GM10266 (cell line): ENCODE data around the gene RPRD1A.

Experiments
- DNase-seq: peaks from one replicate; pipeline ENCODE4 v3.0.0; 2012; ENCODE audit errors: extremely low spot score
- TF ChIP-seq, protein P1 (sequence below): IDR thresholded peaks from 2 replicates; pipeline ENCODE4 v1.5.1; 2012; ENCODE audit warnings: mild to moderate bottlenecking, low read depth; ENCODE audit not compliant: control insufficient read depth, insufficient read depth; ENCODE audit errors: missing control alignments

Gene RPRD1A

DNA sequence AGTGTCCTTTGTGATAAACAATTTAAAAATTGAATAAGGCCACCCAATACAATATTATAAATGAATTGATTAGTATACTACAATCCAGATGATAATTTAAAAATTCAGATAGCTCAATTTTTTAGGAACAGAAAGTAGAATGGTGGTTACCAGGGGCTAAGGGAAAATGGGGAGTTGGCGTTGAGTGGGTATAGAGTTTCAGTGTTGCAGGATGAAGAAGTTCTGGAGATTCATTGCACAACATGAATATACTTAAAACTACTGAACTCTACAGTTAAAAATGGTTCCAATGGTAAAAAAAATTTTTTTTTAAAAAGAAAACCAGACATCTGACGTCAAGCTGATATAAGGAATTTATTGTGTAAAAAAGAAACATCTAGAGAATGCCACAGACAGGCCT, 40.8 kb upstream of the RPRD1A start:
- TF ChIP-seq, protein P1, sequence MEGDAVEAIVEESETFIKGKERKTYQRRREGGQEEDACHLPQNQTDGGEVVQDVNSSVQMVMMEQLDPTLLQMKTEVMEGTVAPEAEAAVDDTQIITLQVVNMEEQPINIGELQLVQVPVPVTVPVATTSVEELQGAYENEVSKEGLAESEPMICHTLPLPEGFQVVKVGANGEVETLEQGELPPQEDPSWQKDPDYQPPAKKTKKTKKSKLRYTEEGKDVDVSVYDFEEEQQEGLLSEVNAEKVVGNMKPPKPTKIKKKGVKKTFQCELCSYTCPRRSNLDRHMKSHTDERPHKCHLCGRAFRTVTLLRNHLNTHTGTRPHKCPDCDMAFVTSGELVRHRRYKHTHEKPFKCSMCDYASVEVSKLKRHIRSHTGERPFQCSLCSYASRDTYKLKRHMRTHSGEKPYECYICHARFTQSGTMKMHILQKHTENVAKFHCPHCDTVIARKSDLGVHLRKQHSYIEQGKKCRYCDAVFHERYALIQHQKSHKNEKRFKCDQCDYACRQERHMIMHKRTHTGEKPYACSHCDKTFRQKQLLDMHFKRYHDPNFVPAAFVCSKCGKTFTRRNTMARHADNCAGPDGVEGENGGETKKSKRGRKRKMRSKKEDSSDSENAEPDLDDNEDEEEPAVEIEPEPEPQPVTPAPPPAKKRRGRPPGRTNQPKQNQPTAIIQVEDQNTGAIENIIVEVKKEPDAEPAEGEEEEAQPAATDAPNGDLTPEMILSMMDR = no peak
- DNase-seq = no peak

DNA sequence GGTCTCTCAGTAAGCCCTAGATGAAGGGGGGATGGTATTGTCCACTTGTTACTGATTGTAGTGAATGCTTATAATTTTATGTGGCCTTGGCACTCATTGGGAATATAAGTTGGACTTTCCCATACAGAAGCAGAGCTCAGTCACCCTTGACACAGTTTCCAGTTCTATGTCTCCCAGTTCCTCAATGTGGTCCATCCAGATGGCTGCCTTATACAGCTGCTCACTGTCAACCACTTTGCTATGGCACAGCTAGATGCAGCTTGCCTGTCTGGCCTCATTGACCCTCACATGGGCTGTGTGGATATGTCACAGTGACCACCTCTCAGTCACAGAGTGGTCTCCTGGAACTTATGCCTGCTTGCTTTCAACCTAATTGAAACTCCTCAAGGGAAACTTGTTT, 40.1 kb upstream of the RPRD1A start:
- DNase-seq = no peak
- TF ChIP-seq, protein P1 = no peak

DNA sequence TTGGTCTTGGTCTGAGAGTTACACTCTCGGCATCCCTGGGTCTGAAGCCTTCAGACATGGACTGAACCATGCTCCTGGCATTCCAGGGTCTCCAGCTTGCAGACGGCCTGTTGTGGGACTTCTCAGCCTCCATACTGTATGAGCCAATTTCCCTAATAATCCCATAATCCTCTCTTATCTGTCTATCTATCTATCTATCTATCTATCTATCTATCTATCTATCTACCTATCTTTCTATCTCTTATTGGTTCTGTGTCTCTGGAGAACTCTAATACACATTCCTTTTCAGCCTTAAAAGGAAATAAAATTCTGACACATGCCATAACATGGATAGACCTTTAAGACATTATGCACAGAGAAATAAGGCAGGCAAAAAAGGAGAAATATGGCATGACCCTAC, 37.4 kb upstream of the RPRD1A start:
- DNase-seq = no peak
- TF ChIP-seq, protein P1 = no peak

DNA sequence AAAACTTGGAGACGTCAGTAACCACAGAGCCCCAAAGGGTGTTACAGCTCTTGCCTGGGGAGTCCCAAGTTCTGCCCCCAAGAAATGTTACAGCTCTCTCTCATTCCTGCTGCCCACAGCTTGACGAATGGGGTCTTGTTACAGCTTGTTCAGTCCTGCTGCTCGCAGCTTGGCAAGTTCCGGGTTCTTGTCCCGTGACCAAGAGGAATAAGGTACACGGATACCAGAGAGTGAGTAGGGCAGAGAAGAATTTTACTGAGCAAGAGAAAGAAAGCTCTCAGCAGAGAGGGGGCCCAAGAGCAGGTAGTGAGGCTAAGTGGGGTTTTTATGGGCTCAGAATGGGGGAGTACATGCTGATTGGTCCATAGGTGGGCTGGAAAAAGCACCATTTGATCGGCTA, 34.6 kb upstream of the RPRD1A start:
- DNase-seq = no peak

DNA sequence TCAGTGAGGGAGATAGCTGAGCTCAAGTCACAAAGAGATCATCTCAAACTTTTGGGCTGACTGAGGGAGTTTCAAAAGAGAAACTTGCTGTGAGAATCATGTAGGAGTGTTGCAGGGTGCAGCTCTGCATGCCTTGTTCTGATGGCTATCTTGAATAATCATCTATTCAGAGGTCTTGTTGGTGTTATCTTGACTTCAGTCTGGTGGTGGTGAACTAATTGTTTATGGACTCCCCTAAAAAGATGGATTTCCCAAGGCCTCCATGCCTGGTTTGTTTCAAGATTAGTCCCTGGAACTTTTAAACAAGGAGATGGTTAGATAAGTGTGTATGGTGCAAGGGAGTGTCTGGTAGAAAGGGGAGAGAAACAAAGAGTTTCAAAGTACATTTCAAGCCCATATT, 32.0 kb upstream of the RPRD1A start:
- TF ChIP-seq, protein P1 = no peak

More for the DNA sequence above, 34.6 kb upstream of the RPRD1A start:
- TF ChIP-seq, protein P1 = no peak

DNA sequence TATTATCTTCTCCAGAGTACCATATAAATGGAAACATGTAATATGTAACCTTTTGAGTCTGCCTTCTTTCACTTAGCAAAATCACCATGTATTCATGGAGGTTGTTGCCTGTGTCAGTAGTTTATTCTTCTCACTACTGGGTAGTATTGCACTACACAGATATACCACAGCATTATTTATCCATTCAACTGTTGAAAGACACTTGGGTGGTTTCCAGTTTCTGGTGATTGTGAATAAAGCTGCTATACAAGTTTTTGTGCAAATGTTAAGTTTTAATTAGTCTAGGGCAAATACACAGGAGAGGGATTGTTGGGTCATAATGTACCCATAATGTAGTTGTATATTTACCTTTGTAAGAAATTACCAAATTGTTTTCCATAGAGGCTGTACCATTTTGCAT, 29.6 kb upstream of the RPRD1A start:
- DNase-seq = no peak
- TF ChIP-seq, protein P1 = no peak

More for the DNA sequence above, 32.0 kb upstream of the RPRD1A start:
- no peak for DNase-seq

DNA sequence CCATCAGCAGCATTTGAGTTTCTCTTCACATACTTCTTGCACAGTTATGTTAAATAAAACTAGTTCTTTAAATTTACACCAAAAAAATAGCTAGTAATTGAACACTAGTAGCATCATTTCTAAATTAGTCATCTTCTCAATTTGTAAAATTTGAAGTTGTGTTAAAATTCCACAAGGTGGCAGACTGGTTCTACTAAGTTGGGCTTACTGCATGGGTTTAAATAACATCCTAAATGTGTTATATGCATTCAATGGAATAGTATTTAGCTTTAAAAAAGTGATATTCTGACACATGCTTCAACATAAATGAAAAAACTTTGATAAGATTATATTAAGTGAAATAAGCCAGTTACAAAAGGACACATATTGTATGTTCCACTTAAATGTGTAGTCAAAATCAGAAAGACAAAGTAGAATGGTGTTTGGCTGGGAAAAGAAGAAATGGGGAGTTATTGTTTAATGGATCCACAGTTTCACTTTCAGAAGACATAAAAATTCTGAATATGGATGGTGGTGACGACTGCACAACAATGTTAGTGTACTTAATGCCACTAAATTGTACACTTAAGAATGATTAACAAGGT, 28.7 kb upstream of the RPRD1A start:
- DNase-seq = peak; percentile 43
- TF ChIP-seq, protein P1 = peak; percentile 40
